Measurements from ENCODE around the gene NDUFAF8.

NDUFAF8 gene

DNA sequence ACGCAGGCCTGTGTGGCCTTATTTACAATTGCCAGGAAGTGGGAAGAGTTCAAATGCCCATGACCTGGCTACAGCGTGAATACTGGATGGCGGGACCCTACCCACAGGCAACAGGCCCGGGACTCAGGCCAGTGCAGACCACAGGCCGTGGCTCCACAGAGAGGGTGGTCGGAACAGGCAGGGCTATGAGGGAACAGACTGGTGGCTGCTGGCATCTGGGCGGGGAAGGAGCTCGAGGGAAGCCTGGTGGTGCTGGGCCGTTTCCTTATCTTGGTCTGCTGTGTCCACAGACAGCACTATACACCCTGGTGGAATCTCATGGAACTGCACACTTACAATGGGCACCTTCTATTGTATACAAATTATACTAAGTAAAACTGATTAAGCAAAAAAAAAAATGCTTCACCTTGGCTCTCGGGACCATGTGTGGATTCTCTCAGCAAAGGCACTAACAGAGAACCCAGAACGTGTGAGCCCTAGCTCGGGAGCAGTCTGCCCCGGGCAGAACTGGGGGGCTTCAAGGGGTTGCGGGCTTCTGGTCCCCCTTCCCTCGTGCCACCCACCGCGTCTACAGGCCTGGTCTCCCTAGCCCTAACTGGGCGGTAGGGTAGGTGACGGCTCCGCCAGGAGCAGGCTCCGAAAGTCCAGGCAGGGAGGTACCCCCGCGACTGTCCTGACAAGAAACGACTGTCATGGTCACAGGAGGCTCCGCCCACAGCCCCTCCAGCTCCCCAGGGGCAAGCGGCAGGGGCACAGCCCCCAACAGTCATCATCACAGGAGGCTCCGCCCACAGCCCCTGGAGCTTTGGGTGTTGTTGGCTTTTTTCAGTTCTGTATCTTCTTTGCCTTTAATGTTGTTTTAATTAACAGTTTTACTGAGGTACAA lies 38.2 kb upstream of the NDUFAF8 start:
- DNase-seq, result peak; percentile 9

DNA sequence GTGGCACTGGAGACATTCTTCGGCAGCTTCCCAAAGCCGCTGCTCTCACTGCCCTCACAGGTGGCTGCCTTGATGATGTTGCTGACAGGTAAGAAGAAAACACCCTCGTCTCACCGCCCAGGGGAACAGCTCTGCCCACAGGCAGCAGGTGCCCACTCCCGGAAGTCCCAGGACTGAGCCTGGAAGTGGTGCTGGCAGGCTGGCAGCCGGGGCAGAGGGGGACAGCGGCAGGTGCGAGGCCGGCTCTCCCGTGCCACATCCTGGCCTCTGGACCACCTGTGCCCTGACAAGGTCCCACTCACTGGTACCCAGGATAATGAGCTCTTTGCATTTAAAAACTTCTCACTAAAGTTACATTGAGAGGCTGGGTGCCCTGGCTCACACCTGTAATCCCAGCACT lies 36.8 kb upstream of the NDUFAF8 start:
- no peak for DNase-seq

DNA sequence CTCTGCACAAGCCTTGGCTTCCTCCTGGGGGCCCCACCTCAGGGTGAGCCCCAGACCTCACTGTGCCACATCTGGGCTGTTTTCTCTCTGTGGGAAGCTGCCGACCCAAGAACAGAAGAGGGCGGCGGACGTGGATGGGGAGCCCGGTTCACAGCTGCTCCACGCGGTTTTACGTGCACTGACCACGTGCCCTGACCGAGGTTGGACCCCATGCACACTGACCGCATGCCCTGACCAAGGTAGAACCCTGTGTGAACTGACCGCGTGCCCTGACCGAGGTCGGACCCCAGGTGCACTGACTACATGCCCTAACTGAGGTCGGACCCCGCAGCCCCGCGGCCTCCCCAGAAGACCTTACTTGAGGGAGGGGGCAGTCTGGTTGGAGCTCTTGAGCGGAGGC lies 36.0 kb upstream of the NDUFAF8 start:
- no peak for DNase-seq

DNA sequence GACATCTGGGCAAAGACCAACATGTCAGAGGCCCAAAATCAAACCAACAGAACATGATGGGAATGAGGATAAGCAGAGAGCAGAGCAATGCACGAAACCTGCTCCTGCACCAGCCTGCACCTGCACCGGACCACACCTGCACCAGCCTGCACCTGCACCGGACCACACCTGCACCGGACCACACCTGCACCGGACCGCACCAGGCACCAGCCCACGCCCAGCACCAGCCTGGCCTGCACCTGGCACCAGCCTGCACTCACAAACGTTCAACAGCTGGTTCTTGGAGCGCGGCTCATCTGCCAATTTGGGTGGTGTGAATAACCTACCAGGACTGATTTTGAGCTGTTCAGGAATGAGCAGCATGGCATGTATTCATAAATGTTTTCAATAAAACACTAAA lies 34.5 kb upstream of the NDUFAF8 start:
- DNase-seq, result no peak

DNA sequence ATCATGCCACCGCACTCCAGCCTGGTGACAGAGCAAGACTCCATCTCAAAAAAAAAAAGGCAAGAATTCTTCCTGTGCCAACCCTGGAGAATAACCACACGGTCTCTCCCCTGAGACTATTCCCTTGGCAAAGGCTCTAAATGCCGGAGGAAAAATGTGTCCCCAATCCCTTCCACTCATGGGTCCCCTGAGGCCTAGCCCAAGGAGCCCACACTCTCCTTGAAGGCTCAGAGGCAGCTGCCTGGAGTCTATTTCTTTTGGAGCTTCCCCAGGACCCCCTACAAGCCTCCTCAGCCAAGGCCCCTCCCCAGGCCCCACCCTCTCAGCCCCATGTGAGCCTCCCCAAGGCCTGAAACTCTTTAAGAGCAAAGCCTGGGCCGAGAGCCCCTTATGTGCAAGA lies 33.0 kb upstream of the NDUFAF8 start:
- DNase-seq, result no peak

DNA sequence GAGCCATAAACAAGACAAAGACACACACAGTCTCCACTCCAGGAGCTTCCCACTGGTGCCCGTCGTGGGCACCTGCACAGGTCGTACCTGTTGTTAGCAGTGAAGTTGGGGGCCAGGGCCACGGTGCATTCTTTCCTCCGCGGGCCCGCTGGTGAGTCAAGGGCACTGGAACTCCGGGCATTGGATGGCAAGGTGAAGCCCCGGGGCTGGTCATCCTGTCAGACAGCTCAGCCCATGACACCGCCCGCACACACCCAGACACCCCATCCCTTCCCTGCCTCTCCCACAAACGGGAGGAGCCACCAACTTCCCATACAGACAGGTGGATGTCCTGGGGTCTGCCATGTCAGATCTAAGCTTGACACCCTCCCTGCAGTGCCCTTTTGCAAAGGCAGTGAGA lies 32.5 kb upstream of the NDUFAF8 start:
- no peak for DNase-seq

DNA sequence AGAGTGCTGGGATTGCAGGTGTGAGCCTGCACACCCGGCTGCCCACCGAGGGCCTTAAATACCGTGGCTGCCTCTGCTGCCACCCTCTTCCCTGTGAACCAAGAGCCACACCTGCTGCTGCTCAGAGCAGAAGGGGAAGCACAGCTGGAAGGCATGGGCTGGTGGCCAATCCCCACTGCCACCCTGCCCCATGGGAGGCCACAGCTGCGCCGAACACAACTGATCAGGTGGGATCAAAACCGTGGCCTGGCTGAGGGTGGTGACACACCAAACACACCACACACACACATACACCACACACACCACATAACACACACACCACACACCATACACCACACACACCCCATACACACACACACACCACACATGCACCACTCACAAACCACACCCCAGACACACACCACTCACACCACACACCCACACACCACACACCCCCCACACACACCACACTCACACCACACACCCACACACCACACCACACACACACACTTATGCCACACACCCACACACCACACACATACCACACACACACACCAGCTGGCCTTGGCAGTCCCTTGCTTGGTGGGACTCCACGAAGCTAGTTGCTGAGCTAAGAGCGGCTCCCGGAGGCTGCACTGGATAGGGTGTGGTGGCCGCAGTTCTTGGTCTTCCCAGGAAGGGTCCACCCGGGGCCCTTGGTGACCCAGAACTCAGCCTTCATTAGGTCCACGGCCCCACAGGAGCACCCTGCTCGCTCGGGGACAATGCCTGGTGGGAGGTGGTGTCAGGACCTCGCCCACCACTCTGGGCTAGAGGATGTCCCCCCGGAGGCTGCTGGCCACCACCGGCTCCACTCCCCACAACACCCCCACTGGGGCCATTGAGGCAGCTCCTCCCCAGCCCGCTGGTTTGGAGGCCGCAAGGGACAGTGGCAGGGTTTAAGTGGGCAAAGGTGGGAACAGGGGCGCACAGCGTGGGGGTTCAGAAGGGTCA lies 31.2 kb upstream of the NDUFAF8 start:
- DNase-seq, result no peak

DNA sequence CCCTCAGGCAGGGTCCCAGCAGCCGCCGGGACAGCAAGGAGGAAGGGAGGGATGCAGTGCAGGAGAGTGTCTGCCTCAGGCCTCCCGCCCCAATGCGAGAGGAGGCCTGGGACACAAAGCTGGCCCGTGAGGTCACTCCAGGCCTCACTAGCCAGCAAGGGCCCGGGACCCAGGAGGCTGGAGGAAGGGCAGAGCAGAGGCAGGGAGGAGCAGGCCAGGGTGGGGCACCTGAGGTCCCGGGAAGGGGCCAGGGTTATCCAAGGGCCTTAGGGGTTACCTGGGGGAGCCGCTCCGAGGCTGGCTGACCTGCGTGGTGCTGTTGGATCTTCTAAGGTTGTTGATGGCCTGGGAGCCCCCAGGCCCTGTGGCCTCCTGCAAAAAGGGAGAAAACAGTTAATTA lies 30.5 kb upstream of the NDUFAF8 start:
- no peak for DNase-seq

DNA sequence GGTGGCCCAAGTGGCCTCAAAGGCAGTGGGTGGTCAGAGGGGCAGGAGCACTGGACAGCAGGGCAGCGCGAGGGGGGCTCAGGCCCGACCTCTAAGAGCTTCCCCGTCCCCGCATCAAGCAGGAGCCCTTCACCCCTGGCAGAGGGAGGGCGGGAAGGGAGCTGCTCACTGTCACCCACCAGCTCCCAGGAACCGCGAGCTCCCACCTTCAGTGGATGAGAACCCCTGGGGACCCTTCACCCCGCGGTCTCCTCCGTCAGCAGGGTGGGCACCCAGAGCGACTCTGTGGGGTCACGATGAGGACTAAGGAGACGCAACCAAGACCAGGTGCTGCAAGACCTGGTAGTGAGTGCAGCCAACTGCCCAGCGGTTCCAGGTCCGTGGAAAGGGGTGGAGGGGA lies 30.0 kb upstream of the NDUFAF8 start:
- DNase-seq, result no peak

DNA sequence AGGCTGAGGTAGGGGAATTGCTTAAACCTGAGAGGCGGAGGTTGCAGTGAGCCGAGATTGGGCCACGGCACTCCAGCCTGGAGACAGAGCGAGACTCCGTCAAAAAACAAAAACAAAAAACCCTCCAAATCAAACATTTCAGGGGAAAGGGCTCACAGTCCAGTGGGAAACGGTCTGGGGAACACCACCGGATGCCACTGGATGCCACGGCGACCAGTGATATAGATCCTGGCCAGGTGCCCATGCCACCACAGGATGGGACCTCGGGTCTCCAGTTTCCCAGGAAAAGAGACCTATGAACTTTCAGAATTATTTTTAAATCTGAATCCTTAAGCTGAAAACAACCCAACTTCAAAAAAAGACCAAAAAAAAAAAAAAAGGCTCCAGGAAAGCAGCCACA lies 28.7 kb upstream of the NDUFAF8 start:
- no peak for DNase-seq

DNA sequence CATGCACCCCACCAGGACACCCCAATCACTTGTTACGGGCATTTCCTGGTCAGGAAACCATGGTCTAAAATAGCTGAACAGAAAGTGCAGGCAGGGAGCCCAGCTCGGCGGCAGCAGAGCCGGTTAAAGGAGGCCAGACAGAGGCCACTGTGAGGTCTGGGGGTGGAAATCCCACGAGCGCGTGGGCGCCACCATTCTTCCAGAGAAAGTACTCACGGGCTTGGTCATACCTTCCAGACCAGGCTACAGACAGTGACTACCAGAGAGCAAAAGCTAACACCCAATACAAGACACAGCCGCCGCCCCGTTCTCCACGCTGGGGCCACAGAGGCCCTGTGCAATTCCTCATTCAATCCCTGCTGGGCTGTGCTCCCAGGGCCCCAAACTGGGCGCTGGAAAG lies 28.2 kb upstream of the NDUFAF8 start:
- DNase-seq, result no peak

DNA sequence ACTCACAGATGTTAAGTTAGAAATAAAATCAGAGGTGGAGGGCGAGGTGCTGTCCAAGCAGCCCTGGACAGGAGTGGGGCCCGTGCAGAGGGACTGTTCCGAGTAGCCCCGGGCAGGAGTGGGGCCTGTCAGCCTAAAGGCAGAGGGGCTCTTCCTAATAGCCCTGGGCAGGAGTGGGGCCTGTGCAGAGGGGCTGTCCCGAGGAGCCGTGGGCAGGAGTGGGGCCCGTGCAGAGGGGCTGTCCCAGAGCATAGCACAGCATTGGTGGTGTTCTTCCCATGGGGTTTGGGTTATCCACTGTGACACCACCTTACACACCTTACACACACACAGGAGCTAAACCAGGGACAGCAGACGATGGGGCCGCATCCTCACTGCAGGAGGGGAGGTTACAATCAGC lies 26.8 kb upstream of the NDUFAF8 start:
- no peak for DNase-seq

DNA sequence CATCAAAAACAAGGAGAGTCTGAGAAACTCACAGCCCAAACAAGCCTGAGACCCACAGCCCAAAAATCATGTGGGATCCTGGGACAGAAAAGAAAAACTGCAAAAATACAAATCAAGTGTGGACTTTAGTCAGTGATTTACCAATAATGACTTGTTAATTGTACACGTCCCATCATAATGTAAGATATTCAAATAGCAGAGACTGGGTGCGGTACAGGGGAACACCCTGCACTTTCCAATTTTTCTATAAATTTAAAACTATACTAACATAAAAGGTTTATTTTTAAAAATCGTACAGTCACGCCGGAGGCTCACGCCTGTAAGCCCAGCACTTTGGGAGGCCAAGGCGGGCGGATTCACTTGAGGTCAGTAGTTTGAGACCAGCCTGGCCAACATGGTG lies 25.1 kb upstream of the NDUFAF8 start:
- DNase-seq, result no peak

DNA sequence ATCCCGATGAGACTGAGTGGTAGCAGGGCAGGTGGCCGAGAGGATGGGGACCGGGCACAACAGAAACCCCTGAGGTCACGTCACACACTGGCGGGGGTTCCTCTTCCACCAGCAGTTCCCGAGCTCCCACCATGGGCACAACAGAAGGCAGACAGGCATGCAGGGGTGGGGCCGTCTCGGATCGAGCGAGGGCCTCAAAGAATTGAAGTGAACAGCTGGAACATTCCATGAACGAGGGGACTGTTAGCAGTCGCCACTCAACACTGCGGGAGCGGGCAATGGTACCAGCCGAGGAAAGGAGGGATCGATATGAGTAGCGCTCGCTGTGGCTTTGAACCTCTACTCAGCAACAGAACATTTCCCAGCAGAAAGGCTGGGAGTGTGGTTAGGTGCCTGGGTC lies 21.6 kb upstream of the NDUFAF8 start:
- DNase-seq, result no peak

DNA sequence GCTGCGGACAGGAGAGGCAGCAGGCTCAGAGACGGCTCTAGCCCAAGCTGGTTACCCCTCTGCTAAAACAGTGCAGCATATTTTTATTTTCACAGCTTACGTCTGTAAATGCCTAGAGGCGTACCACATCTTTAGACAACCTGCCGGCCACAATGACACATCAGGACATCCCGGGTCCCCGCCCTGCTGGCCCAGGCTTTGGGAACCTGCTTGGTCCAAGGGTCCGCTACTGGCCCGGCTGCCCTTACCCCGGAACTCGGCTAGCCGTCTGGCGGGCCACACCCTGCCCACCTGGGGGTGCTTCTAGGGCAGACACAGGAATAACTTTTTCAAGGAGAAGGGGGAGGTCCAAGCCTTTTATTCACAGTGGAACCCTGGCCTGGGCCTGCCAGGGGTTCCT lies 20.7 kb upstream of the NDUFAF8 start:
- DNase-seq, result no peak

DNA sequence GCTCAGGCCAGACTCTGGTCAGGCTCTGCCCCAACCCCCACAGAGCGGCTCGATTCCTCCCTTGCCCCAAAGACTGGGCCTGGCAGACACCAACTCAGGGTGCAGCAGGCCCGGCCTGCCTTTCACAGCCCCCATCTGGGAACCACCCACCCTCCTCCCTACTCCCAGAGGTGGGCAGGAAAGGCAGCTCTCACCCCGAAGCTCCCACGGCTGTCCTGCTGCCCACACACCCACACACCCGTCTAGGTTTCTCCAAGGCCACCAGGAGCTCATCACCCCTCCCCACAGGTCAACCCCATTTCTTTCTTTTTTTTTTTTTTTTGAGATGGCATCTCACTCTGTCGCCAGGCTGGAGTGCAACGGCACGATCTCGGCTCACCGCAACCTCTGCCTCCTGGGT lies 20.1 kb upstream of the NDUFAF8 start:
- DNase-seq, result no peak

DNA sequence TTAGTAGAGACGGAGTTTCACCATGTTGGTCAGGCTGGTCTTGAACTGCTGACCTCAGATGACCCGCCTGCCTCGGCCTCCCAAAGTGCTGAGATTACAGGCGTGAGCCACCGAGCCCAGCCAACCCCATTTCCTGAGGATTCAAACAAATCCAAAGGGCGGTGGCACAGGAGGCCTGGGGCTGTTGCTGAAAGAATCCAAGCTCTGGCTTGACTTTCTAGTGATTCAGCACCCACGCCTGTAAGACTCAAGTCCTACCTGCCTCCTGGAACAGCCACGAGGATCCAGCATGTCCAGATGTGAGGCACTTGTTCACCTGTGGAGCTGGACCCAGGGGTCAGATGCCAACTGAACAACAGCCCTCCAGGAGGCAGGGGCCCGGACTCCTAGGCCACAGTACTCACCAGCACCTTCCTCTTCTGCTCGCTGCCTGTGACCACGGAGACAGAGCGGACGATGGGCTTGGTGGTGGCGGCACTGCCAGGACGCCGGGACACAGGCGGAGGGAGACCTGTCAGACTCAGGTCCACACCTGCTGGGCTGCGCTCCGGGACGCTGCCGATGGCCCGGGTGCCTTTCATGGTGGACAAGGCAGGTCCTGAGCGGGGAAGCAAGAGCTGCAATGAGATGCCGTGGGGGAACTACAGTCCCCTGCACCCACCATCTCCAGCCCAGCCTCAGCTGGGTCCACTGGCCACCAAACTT lies 19.5 kb upstream of the NDUFAF8 start:
- no peak for DNase-seq

DNA sequence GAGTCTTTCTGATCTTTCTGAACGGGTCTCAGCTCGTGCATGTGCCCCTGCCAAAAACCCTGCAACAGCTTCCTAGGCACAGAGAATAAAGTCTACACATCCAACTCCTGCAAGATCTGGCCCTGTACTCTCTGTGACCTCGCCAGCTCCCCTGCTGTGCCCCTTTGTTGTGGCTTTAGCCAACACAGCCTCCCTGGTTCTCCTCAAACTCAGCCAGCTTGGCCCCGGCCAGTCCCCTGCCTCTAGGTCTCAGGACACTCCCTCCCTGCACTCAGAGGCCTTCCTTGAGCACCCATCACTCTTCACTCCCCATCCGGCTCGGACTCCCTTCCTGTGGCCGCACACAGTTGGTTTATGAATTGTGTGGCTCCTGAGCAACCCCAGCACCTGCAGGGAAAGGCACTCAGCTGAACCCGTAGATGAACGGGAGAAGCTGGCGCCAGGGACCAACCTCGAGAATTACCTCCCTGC lies 17.7 kb upstream of the NDUFAF8 start:
- DNase-seq, result no peak

DNA sequence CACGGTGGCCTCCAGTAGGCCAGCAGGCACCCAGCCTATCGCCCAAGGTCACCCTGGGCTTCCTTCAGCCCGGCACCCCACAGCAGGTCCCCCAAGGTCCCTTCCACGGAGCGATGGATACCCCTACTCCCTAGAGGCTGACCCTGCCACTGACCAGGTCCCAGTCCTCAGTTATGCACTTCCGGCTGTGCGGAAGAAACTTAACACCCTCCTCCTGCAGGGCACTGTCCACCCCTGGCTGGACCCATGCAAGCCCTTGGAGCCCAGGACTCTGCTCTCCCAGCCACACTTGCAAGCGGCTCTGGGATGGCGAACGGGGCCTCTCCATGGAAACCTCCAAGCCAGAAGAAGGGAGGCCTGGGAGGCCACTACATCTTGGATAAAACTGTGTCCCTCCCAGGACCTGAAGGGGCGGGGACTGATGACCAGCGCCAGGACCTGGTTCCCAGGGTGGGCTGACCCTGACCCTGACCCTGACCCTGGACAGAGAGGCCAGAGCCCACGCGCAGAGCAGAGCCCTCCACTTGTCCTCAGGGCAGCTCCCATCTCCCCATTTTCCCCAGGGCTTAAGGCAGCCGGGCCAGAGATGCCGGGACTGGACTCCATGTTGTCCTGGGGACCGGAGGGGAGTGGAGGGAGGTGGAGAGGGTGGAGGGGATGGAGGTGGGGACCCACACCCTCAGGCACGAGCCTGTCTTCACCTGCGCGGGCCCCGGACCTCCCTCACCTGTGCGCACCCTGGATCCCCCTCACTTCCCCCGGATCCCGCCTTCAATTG lies 17.1 kb upstream of the NDUFAF8 start:
- DNase-seq, result no peak

DNA sequence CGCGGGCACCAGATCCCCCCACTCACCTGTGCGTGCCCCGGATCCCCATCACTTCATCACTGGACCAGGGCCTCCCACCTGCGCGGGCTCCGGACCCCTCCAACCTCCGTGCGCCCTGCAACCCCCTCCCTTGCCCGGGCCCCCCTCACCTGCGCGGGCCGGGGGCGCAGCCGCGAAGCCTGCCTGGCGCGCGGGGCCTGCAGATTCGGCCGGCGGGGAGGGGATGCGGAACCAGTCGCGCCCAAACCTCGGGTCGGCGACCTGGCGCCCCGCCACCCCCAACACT lies 16.6 kb upstream of the NDUFAF8 start:
- DNase-seq, result no peak

DNA sequence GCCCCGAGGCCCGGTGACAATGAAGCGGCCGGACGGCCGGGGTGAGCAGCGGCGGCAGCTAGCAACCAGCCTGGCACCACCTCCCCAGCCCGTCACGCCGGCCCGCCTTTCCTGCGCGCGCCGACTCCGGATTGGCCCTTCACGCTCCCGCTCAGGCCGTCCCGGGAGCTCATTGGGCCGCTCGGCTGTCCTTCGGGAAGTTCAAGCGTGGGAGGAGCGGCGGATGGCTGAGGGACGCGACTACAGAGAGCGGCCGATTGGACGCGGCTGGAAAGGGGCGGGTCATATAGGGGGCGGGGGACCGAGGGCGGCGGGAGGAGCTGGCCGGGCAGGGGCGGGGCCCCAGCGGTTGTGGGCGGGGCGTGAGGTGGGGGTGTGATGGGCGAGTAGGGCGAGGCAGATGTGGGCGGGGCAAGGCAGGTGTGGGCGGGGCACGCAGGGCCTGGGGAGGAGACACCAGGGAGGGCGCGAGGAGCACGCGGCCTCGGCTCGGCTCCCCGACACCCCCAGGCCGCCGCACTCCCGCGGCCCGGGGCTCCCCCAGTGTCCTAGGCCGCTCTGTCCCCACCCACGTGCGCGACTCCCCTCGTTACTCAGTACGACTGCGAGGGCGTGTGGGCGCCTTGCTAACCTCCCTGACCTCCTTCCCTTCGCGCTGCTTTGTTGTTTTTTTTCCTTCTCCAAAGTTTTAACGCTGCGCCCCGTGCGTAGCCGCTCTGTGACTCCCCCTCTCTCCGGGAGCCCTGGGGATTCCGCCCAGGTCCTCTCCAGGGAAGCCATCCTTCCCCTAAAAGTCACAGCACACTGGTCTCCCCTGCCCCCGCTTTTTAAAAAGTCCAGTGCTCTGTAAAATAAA lies 16.0 kb upstream of the NDUFAF8 start, which contains the start of gene CEP131:
Gene CEP131 (minus strand): TSS at position 60 of the 856 bp plus-strand sequence. CDS start 2,909 bp downstream, outside the sequence.
- peak; percentile 100 for DNase-seq

DNA sequence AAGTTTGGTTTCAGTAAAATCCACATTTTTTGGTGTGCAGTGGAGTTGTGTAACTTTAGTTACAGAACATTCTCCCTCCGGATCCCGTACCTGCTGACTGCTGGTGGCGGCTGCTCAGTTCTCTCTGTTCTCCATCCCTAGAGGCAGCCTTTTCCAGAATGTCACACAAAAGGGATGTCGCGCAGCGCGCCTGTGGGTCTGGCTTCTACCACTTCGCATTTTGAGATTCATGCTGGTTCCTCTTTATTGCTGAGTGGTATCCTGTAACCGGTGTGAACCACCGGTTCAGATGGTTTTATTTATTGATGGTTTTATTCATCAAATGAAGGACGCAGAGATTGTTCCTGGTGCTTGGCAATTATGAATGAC lies 15.4 kb upstream of the NDUFAF8 start:
- DNase-seq, result no peak
